ENCODE measurements around the gene CAMKK2. TPM values are rescaled to one million over a fixed set of nuclear protein-coding genes. Genes with fewer than 3 reads are reported as not detected.

Gene CAMKK2
- total RNA-seq, 1 experiment from 2014 or later: 26.7 TPM

GRCh38 chr12:121240484-121241101, 55.9 kb downstream of the CAMKK2 start:
- no TSS peak for BruUV-seq (replicated peaks)
- Histone ChIP-seq H3K9me3 (ENCODE audit: insufficient read depth, low read depth) (no peaks in the 10 kb centered on the region), H3K27ac (no peak overlapping the region), H3K4me3 (no peak overlapping the region), H3K79me2 (ENCODE audit: low read depth) (no peaks in the 10 kb centered on the region), H3K27me3 (ENCODE audit: insufficient read depth, low read depth) (no peaks in the 10 kb centered on the region), H3K4me1 (replicated peaks; ENCODE audit: insufficient read depth) (no peaks in the 10 kb centered on the region), H2AFZ (no peak overlapping the region), H3K36me3 (ENCODE audit: low read depth) (no peaks in the 10 kb centered on the region), H3K9me2 (ENCODE audit: insufficient read depth) (no peaks in the 10 kb centered on the region), H4K20me1 (ENCODE audit: insufficient read depth) (no peaks in the 10 kb centered on the region), H3F3A (ENCODE audit: insufficient read depth, low read depth) (peaks cover 8% of the 10 kb centered on the region), H3K4me2 (no peak overlapping the region)
- DNase-seq: no peak
- TF ChIP-seq CTCF (conservative IDR thresholded peaks at IDR 0.05): no peak
- no peak for TF ChIP-seq EZH2 (IDR thresholded peaks at IDR 0.05; ENCODE audit: low read depth)
- ChIA-PET CTCF (no interaction called here), POLR2A (ENCODE audit: unreplicated experiment) (no interaction called here)
- intact Hi-C loops (cut with micrococcal nuclease; ENCODE audit: unreplicated experiment): no loop called here

GRCh38 chr12:121240062-121240420, 56.5 kb downstream of the CAMKK2 start:
- POLR2A ChIA-PET (ENCODE audit: unreplicated experiment): no interaction called here
- intact Hi-C loops (cut with micrococcal nuclease; ENCODE audit: unreplicated experiment): no loop called here
- BruUV-seq (replicated peaks): no TSS peak
- TF ChIP-seq EZH2 (IDR thresholded peaks at IDR 0.05; ENCODE audit: low read depth): no peak
- no peak for TF ChIP-seq CTCF (conservative IDR thresholded peaks at IDR 0.05)
- H3K79me2 ChIP-seq (ENCODE audit: low read depth): no peaks in the 10 kb centered on the region
- no peaks in the 10 kb centered on the region for H3K27me3 ChIP-seq (ENCODE audit: insufficient read depth, low read depth)
- H2AFZ ChIP-seq: no peak overlapping the region
- no peak overlapping the region for H3K27ac ChIP-seq
- H3F3A ChIP-seq (ENCODE audit: insufficient read depth, low read depth): peaks cover 8% of the 10 kb centered on the region
- no peak overlapping the region for H3K4me2 ChIP-seq
- H3K9me3 ChIP-seq (ENCODE audit: insufficient read depth, low read depth): no peaks in the 10 kb centered on the region
- H4K20me1 ChIP-seq (ENCODE audit: insufficient read depth): no peaks in the 10 kb centered on the region
- H3K36me3 ChIP-seq (ENCODE audit: low read depth): no peaks in the 10 kb centered on the region
- no peaks in the 10 kb centered on the region for H3K4me1 ChIP-seq (replicated peaks; ENCODE audit: insufficient read depth)
- CTCF ChIA-PET: no interaction called here
- no peak for DNase-seq
- H3K4me3 ChIP-seq: no peak overlapping the region
- H3K9me2 ChIP-seq (ENCODE audit: insufficient read depth): no peaks in the 10 kb centered on the region

- ChIA-PET POLR2A (ENCODE audit: unreplicated experiment) (no interaction called here), CTCF (no interaction called here)
- intact Hi-C loops (cut with micrococcal nuclease; ENCODE audit: unreplicated experiment): no loop called here
- TF ChIP-seq CTCF (conservative IDR thresholded peaks at IDR 0.05) (no peak), EZH2 (IDR thresholded peaks at IDR 0.05; ENCODE audit: low read depth) (no peak)
- H3K4me1 ChIP-seq (replicated peaks; ENCODE audit: insufficient read depth): no peaks in the 10 kb centered on the region
- no peak overlapping the region for H3K4me2 ChIP-seq
- peaks cover 8% of the 10 kb centered on the region for H3F3A ChIP-seq (ENCODE audit: insufficient read depth, low read depth)
- no peaks in the 10 kb centered on the region for H3K9me3 ChIP-seq (ENCODE audit: insufficient read depth, low read depth)
- peak overlapping the region; percentile 9; the same call in 1 of the 2 replicates for H3K27ac ChIP-seq
- H3K27me3 ChIP-seq (ENCODE audit: insufficient read depth, low read depth): no peaks in the 10 kb centered on the region
- H2AFZ ChIP-seq: no peak overlapping the region
- H3K4me3 ChIP-seq: no peak overlapping the region
- no peak for DNase-seq
- no peaks in the 10 kb centered on the region for H3K9me2 ChIP-seq (ENCODE audit: insufficient read depth)
- BruUV-seq (replicated peaks): no TSS peak
- no peaks in the 10 kb centered on the region for H3K36me3 ChIP-seq (ENCODE audit: low read depth)
- H3K79me2 ChIP-seq (ENCODE audit: low read depth): no peaks in the 10 kb centered on the region
- H4K20me1 ChIP-seq (ENCODE audit: insufficient read depth): no peaks in the 10 kb centered on the region
Measured at GRCh38 chr12:121239351-121240061, 57.0 kb downstream of the CAMKK2 start.

Measured in PC-9 (cell line).